ENCODE data around the gene MYH11.
"Not testable (repeated sequence)": the region's sequence is repeated elsewhere in the genome, so short reads cannot be mapped to it uniquely, and the experiment has no call there.

MYH11 gene

DNA sequence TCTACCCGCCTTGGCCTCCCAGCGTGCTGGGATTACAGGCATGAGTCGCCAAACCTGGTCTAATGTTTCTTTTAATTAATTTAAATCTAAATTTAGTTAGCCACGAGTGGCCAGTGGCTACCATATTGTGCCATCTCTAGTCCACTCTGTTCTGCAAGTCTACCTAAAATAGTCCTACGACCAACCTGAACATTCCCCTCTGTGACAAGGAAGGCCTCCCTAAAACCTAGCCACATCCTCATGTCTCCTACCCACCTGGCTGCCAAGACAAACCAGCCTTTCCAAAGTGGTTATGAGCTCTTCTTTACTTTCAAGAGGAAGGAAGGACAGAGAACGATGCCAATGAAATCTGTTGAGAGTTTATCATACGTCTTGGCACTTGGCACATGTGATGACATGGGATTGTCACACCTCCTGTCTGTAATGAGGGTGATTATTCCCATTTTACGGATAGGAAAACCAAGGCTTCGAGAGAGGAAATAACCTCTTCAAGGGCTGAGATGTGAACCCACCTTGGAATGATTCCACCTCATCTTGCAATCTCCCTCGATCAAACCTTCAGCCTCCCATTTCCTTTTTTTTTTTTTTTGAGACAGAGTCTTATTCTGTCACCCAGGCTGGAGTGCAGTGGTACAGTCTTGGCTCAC is 19.7 kb downstream of the MYH11 start:
- DNase-seq = no peak

DNA sequence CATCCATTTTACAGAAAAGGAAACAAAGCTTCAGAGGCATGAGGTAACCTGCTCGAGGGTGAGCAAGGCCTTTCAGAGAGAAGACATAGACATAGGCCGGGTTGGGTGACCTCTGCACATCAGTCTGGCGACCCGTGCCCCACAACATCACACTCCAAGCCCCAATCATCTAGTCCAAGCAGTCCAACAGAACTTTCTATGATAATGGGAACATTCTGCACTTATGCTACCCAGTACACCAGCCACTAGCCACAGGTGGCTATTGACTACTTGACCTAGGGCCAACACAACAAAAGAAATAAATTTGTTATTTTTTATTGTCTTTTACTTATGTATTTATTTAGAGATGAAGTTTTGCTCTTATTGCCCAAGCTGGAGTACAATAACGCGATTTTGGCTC is 20.8 kb downstream of the MYH11 start:
- DNase-seq = no peak

DNA sequence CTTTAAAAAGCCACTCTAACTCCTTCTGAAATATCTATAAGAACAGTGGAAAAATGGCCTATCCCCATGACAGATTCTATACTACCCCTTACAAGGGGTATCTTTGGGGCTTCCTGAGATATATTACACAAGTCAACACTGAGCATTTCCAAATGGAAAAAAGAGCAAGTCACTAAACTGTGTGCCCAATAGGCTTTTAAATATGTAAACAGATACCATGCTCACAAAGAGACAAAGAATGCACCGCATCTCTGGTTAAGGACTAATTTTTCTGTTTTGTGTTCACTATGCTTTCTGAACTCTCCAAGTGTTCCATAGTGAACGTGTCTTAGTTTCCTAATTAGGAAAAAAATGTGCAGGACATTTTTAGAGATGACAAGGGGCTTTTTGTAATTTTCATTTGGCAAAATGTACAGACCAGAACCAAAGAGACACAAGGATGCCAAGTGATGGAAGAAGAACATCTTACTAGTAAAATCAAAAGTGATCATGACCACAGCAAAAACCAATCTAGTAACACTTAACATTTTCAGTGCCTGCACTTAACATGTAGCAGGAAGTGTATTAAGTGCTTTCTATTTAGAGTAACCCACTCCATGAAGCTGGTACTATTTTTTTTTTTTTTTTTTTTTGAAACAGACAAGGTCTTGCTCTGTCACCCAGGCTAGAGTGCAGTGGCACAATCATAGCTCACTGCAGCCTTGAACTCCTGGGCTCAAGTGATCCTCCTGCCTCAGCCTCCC is 21.5 kb downstream of the MYH11 start:
- DNase-seq = no peak

DNA sequence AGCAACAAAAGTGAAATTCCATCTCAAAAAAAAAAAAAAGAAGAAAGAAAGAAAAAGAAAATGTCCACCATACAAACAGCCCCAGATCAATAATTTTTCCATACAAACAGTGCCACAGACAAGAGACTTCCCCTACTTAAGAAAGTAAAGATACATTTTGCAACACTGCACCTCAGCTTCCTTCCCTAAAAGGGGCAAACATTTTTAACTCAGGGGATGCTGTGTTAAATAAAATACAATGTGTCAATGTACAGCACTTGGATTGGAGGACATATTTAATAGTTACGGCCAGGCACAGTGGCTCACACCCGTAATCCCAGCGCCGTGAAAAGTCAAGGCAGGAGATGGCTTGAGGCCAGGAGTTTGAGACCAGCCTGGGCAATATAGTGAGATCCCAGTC is 22.3 kb downstream of the MYH11 start:
- no peak for DNase-seq

DNA sequence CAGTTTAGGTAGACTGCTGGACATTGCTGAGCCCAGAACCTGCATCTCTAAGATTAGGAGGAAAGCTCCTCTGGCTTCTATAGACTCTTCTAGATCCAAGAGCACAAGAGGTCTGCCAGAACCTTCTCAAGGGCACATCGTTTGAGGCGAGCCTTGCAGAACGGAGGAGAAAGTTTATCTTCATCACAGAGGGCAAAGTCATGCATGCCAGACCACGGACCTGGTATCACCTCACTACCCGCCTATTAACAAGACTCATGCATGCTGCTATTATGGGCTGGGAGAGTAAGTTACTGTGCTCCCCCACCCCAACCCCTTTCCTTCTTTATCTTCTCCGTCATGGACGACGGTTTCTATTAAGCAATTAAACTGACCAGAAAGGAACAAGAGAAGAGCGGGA is 23.3 kb downstream of the MYH11 start:
- no peak for DNase-seq

DNA sequence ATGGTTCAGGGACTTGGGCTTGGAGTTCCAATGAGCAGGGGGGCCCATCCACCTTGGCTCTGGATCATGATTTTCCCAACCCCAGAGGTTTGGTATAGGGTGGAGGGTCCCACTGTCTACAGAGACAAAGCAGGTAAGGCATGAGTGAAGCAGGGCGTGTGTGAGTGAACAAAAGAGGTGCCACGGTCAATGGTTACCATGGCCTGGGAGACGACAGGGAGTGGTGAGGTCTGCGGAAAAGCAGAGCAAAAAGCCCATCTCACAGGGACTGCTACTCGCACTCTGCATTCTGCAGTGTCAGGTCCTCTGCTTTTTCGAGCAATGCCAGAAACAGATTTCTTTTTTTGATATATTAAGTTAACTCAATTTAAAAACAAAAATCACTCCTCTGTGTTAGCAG is 24.6 kb downstream of the MYH11 start:
- no peak for DNase-seq

DNA sequence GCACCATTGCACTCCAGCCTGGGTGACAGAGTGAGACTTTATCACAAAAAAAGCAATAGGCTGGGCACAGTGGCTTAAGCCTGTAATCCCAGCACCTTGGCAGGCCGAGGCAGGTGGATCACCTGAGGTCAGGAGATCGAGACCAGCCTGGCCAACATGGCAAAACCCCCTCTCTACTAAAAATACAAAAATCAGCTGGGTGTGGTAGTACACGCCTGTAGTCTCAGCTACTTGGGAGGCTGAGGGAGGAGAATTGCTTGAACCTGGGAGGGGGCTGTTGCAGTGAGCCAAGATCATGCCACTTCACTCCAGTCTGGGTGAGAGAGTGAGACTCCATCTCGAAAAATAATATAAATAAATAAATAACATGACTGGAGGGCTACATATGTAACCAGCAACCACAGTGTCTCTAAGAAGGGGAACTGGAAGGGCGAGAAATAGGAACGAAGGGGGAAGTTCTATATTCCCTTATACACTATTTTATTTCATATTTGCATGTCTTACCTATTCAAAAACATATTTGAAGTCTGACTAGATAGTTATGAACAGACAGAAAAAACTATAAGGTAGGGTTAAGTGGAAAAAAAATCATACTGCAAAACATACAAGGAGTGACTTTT is 25.9 kb downstream of the MYH11 start:
- no peak for DNase-seq

DNA sequence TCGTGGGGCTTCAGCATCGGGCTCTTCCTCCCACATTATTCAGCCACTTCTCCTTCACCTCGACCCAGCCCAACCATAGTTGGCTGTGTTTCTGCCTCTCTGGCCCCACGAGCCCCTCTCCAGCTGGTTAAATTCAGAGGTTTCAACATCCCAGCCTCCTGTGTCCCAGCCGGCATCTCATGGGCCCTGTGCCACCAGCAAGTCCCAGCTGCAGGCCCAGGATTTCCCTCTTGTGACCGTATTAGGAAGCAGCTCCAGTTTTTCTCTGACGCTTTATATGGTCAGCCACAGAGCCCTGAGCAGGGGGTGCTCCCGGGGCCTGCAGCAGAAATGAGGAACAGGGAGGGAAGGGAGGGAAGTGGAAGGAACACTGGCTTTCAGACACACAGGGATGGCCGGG is 27.4 kb downstream of the MYH11 start:
- DNase-seq = no peak

DNA sequence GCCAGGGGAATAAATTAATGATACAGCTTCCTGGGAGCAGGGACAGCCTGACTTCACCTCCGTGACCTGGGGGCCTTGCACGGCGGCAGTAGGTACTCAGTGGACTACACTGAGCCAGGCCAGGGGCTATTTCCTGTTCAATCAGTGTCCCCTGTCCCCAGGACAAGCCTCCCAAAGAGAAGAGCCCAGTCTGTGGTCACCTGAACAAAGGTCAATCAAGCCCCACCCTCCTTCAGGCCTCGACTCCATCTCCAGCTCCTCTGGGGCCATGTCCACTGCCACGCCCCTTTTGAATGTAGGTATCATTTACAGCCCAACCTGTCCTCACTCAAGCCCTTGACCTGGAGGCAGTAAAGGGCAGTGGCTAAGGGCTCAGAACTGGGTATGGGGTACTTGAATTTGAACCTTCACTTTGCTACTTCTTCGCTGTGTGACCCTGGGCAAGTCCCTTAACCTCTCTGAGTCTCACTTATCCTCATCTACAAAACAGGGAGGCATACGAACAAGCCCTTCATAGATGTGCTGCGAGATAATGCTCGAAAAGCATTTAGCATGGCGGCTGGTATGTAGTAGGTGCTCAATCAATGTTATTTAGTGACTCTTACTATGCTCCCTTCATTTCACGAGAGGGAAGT is 29.0 kb downstream of the MYH11 start:
- no peak for DNase-seq

DNA sequence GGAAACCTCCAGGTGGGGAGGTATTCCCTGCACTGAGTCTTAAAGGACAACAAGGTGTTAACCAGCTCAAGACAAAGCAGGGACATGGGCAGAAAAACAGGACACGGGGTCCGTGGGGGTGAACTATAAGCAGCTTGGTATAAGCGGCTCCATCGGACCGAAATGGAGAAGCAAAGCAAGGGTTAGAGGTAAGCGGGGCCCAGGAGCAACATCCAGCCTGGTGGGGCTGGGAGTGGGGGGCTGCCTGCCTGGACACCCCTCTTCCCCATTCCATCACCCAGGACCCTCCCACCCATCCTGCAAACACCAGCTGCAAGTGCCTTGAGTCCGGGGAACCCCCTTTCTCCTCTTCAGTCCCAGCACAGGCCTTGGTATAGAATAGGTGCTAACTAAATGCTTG is 29.5 kb downstream of the MYH11 start:
- DNase-seq = no peak

DNA sequence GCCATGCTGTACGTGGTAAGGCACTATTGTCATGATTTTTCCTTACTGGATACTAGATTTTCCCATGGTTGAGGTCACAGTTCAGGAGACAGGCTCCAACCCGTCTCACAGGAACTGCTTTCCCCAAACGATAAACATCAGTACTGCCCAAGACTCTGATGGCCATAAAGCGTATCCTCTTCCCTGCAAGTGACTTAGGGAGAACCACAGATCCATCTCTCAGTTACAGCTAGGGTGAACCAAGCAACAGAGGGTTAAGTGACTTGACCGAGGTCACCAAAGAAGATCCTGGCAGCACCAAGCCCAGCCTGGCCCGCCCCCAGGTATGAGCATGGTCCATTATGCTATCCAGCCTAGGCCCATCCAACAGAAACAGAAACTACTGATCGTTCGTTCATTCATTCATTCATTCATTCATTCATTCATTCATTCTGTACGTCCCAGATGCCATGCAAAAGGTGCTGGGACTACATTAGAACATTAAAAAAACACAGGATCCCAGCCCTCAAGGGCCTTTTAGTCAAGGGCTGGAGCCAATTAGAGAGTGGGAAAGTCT is 31.0 kb downstream of the MYH11 start:
- DNase-seq = no peak

DNA sequence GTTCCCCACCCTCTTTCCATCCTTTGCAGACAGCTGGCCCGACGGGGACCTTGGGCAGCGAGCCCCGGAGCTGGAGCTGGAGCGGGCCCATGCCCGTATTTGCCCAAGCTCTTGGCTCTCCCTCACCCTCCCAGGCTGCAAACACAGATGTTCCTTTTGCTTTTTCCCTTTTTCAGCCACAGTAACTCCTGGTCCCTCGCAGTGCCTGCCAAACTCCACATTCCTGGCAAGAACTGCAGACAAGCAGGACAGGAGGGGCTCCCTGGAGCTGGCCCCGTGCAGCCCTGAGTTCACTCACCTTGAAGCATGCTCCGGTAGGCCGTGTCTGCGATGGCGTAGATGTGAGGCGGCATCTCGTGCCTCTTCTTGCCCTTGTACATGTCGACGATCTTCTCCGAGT is 33.9 kb downstream of the MYH11 start:
- no peak for DNase-seq

DNA sequence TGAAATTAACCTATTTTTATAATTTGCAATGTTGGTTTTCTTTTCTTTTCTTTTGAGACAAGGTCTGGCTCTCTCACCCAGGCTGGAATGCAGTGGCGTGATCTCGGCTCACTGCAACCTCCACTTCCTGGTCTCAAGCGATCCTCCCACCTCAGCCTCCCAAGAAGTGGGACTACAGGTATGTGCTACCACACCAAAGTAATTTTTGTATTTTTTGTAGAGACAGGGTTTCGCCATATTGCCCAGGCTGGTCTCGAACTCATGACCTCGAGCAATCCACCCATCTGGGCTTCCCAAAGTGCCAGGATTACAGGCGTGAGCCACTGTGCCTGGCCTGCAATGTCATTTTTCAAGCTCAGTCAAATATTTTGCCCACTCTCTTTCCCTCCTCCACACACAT is 36.0 kb downstream of the MYH11 start:
- no peak for DNase-seq

DNA sequence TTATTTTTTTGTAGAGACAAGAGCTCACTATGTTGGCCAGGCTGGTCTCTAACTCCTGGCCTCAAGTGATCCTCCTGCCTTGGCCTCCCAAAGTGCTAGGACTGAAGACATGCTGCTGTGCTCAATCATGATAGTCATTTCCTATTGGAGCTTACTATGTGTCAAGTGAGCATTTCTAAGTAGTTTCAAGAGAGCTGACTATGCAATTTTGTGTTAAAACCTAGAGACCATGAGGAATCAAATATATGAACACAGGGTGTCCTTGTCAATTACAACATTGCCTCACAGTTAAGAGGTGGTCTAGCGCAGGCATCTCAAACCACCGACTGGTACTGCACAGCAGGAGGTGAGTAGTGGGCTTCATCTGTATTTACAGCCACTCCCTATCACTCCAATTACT is 37.8 kb downstream of the MYH11 start:
- no peak for DNase-seq

DNA sequence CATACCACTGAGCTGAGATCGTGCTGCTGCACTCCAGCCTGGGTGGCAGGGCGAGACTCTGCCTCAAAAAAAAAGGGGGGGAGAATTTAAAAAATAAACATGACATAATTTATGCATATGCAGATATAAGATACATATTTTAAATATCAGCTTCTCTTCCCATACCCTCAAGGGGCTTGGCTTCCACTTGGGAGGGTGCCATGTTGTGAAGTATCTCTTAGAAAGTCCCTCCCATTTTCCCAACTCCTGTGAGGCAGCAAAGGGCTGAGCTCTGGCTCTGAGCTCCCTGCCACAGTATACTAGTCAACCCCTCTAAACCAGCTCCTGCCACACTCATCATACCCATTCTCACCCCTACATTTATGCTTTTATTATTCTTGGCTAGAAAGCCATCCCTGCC is 39.4 kb downstream of the MYH11 start:
- DNase-seq = no peak

DNA sequence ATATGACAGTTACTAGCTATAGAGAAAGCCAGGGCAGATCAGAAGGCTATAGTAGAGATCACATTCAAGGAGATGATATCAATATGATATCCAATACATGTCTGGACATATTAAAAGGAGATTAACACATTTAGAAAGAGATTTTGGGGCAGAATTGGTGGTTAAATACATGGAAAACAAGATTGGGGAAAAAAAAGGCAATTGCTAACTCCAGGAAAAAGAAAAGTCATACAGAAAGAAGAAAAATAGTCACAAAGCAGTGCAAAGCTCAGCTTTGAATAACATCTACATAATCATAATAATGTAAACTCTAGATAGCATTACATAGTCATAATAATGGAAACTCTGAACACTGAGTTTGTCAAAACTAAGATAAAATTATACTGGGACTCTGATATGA is 40.6 kb downstream of the MYH11 start:
- DNase-seq = no peak

DNA sequence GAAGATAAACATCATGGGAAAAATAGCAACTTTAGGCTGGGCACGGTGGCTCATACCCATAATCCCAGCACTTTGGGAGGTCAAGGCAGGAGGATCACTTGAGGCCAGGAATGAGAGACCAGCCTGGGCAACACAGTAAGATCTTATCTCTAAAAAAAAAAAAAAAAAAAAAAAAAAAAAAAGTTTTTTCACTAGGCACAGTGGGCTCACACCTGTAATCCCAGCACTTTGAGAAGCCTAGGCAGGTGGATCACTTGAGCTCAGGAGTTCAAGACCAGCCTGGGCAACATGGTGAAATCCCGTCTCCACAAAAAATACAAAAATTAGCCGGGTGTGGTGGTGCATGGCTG is 44.5 kb downstream of the MYH11 start:
- DNase-seq = not testable (repeated sequence)

DNA sequence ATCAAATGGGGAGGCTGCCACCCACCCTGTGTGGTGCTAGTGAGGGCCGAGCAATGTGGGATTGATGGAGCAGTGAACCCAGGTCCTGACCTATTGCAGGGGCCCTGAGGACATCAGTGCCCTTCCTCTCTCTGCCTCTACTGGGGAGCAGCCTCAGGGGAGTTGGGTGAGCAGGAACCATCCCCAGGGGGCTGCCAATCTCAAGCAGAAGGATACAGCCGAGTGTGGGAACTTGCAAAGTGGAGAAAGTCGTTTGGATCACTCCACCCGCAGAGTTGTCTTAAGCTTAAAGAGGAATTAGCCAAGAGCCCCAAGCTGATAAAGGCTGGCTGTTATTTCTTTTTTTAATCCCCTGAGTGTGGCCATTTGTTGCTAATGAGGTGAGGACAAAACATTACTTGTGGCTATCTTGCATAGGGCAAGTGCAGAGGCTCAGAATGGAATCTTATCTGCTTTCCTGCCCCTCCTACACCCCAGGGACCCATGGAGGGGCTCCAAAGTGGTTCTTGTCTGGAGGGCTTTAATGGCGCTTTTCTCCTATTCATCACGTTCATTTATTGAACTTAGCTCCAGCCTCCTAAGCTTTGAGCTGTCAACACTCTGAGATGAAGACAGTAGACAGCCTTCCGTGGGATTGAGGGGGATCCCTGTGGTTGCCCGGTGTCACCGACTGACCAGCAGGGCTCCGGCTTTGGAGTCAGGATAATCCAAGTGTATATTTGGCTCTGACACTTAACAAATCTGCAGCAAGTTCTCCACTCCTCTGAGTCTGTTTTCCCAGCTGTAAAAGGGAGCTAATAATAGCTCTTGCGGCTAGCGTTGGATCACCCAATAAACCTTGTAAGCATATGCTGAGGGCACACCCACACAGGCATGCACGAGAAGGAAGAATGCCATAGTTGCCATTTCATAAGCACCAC is 45.1 kb downstream of the MYH11 start:
- DNase-seq = peak; percentile 25

DNA sequence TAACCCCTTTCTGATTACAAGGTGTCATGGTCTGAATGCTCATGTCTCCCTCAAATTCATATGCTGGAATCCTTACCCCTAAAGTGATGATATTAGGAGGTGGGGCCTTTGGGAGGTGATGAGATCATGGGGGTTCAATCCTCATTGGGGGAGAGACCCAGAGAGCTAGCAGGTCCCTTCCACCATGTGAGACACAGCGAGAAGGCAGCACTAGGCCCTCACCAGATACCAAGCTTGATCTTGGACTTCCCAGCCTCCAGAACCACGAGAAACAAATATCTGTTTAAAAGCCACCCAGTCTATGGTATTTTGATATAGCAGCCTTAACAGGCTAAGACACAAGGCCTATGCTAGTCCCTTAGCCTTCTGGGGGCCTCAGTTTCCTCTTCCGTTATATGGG is 45.9 kb downstream of the MYH11 start:
- no peak for DNase-seq

DNA sequence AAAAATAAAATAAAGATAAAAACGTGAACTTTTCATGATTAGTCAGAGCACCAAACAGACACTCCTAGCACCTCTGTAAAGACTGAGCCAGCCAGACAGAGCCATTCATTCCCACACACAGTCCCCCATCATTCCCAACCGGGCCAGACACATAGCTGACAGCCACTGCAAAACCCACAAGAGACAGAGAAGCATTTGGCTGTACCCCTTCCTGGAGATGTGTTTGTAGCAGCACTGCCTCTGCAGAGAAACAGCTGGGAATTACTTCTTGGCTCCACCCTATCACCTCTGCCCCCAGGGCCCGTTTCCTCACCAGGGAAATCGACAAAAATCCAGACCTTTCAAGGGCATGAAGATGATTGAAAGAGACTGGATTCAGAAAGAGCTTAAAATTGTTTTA is 46.4 kb downstream of the MYH11 start:
- no peak for DNase-seq

DNA sequence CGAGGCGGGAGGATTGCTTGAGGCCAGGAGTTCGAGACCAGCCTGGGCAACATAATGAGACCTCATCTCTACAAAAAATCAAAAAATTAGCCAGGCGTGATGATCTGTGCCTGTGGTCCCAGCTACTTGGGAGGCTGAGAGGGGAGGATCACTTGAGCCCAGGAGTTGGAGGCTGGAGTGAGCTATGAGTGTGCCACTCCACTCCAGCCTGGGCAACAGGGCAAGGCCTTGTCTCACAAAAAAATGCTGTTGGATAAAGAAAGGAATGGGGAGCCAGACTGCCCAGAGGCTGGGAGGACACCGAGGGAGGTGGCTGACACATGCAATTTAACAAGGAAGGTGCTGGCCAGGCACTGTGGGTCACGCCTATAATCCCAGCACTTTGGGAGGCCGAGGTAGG is 47.5 kb downstream of the MYH11 start:
- not testable (repeated sequence) for DNase-seq

DNA sequence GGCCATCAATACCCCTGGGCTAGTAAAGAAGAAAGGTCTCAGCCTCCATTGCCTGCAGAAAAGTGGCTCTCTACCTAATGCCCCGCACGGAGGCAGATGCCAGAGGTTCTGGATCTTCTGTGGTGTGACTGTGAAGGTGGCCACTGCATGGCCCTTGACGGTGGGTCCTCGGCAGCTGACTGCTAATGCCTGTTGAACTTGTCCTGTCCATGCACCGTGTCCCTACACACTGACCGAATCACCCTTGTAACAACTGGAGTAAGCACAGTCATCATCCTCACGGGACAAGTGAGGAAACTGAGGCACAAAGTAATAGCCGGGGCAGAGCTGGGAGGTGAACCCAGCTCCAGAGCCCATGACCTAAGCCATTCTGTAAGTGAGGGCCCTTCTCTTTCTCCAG is 48.8 kb downstream of the MYH11 start:
- DNase-seq = no peak

DNA sequence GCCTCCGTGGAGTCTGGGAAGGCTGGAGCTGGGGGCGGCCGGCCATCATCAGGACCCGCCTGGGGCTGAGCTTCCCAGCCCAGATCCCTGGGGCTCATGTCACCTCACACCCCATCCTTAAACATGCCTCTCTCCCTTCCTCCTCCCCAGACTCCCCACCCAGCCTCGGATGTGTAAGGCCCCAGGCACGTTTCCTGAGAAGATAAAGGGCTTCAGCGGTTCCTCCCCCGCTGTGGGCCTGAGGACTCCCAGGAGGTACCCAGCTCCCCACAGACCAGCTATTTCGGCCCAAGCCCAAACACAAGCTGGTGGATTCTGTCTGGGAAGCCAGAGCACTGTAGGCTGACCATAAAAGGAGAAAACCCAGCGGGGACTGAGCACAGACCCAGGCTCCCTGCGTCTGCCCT is 49.2 kb downstream of the MYH11 start:
- no peak for DNase-seq
